GM12892 (cell line): ENCODE results near the gene KIRREL3.

Experiments
- POLR2A ChIP-seq: IDR thresholded peaks from 2 replicates; pipeline ENCODE4 v1.6.1; 2011; ENCODE audit warnings: low read depth, low read length, control low read depth
- POLR2AphosphoS5 ChIP-seq: IDR thresholded peaks from 2 replicates; pipeline ENCODE4 v1.6.1; 2011; ENCODE audit warnings: low read depth, low read length, control low read depth
- TAF1 ChIP-seq: IDR thresholded peaks from 2 replicates; pipeline ENCODE4 v1.6.1; 2011; ENCODE audit warnings: low read depth, mild to moderate bottlenecking, control low read depth, low read length, borderline replicate concordance

GRCh38 chr11:127018683-127019279 is 18.2 kb upstream of the KIRREL3 start:
- TF ChIP-seq POLR2A, result no peak
- no peak for TF ChIP-seq POLR2AphosphoS5
- TF ChIP-seq TAF1, result no peak
